KMS-11 (cell line): ENCODE measurements around the gene FAXDC2.

Experiments
- H2AFZ ChIP-seq: fragments of 200-600 bp; sonication (generic); 2 replicates; pipeline ENCODE4 v1.6.1; 2016; ENCODE audit warnings: antibody characterized with exemption, mixed run types, low read depth
- H3K27ac ChIP-seq: fragments of 200-600 bp; sonication (generic); 2 replicates; pipeline ENCODE4 v1.6.1; 2016; ENCODE audit warnings: mild to moderate bottlenecking, mixed run types
- H3K27me3 ChIP-seq: fragments of 200-600 bp; sonication (generic); 2 replicates; pipeline ENCODE4 v1.6.1; 2017; ENCODE audit warnings: mild to moderate bottlenecking, low read depth, mixed run types, moderate library complexity; ENCODE audit not compliant: insufficient read depth
- H3K36me3 ChIP-seq: fragments of 200-600 bp; sonication (generic); 2 replicates; pipeline ENCODE4 v1.6.1; 2017; ENCODE audit warnings: mild to moderate bottlenecking, mixed run types; ENCODE audit not compliant: insufficient read depth
- H3K4me1 ChIP-seq: fragments of 200-600 bp; sonication (generic); 2 replicates; pipeline ENCODE4 v1.6.1; 2016; ENCODE audit warnings: mild to moderate bottlenecking, low read depth, mixed run types; ENCODE audit not compliant: poor library complexity, severe bottlenecking
- H3K4me2 ChIP-seq: fragments of 200-600 bp; sonication (generic); 2 replicates; pipeline ENCODE4 v1.7.0; 2016; ENCODE audit warnings: mild to moderate bottlenecking, mixed run types
- H3K4me3 ChIP-seq: fragments of 200-600 bp; sonication (generic); IDR thresholded peaks from 2 replicates; pipeline ENCODE4 v1.6.1; 2017; ENCODE audit warnings: low read depth, low read length, mixed read lengths; ENCODE audit not compliant: insufficient read depth
- H3K79me2 ChIP-seq: fragments of 200-600 bp; sonication (generic); 2 replicates; pipeline ENCODE4 v1.6.1; 2016; ENCODE audit warnings: low read depth, mixed run types; ENCODE audit not compliant: insufficient read depth
- H3K9ac ChIP-seq: fragments of 200-600 bp; sonication (generic); 2 replicates; pipeline ENCODE4 v1.6.1; 2016; ENCODE audit warnings: mild to moderate bottlenecking, mixed run types
- H4K20me1 ChIP-seq: fragments of 200-600 bp; sonication (generic); 2 replicates; pipeline ENCODE4 v1.6.1; 2016; ENCODE audit warnings: mild to moderate bottlenecking, mixed run types; ENCODE audit not compliant: insufficient read depth
- TF ChIP-seq, protein P1 (sequence below): fragments of 200-600 bp; sonication (generic); conservative IDR thresholded peaks from 2 replicates; pipeline ENCODE4 v1.6.1; 2017; ENCODE audit warnings: low read depth, mild to moderate bottlenecking, antibody characterized with exemption, low read length, moderate library complexity, mixed read lengths

FAXDC2 gene

DNA sequence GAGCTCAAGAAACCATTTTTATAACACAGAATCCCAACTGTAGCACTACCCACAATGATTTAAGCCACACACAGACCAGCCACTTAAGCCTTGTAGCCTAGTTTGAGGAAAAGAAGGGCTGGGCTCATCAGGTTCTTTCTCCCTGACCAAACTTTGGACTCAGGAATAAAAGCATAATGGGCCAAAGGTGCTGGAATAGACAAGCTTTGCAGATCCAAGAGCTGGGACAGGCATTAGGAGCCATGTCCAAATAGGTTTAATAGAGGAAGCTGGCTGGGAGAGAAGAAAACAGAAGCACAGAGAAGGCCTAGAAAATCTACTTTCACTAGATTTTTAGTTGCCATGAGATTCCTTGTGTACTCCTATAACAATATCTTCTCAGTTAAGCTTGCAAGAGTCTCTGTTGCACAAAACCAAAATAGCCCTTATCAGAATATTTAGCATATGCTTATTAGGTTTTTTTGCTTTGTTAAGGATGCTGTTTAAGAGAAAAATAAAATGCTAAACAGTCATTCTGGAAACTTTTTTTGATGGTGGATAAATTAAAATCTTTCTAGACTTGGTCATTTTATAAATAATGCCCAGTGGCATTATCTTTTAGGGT lies 46.3 kb upstream of the FAXDC2 start:
- Histone ChIP-seq H2AFZ (no peak overlapping the region), H3K4me2 (no peak overlapping the region), H3K27ac (no peak overlapping the region), H3K79me2 (no peaks in the 10 kb centered on the region), H3K4me1 (no peaks in the 10 kb centered on the region), H3K4me3 (no peak overlapping the region), H4K20me1 (no peaks in the 10 kb centered on the region), H3K9ac (no peak overlapping the region), H3K27me3 (no peaks in the 10 kb centered on the region), H3K36me3 (no peaks in the 10 kb centered on the region; the same call in 1 of the 2 replicates)
- TF ChIP-seq, protein P1, sequence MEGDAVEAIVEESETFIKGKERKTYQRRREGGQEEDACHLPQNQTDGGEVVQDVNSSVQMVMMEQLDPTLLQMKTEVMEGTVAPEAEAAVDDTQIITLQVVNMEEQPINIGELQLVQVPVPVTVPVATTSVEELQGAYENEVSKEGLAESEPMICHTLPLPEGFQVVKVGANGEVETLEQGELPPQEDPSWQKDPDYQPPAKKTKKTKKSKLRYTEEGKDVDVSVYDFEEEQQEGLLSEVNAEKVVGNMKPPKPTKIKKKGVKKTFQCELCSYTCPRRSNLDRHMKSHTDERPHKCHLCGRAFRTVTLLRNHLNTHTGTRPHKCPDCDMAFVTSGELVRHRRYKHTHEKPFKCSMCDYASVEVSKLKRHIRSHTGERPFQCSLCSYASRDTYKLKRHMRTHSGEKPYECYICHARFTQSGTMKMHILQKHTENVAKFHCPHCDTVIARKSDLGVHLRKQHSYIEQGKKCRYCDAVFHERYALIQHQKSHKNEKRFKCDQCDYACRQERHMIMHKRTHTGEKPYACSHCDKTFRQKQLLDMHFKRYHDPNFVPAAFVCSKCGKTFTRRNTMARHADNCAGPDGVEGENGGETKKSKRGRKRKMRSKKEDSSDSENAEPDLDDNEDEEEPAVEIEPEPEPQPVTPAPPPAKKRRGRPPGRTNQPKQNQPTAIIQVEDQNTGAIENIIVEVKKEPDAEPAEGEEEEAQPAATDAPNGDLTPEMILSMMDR, result no peak

DNA sequence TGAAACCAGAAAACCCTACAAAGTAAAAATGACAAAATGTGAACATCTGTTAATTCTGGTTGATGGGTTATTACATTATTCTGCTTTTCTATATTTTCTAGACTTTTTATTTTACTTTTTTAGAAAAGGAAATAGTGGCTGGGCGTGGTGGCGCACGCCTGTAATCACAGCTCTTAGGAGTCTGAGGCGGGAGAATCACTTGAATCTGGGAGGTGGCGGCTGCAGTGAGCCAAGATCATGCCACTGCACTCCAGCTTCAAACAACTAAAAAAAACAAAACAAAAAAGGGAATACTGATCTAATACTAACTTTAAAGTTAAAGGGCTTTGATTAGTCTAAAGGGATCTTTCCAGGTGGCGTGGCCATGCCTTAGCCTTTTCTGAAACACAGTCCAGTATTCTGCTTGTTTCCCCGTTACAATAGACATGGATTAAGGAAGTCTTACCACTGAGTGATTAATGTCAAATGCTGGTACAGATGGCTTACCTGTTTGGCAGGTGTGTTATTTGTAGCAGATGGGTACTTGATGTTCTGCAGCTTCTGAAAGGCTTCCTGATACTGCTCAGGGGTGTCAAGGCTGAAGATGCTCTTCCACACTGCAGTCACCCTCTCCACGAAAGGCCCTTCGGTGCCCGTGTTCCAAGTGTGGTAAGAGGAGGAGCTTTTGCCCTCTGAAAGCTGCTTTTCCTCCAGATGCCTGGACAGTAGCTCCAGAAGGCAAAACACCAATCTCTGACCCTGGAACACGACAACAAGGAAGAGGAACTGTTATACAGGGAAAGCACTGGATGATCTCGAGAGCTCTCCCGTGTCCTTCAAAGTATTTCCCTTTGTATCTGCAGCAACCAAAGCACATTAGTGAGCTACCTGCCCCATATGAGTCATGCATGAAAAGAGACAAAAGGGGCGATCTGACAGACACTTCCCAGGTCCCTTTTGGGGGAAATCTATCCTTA lies 45.5 kb upstream of the FAXDC2 start:
- H3K79me2 ChIP-seq, result no peaks in the 10 kb centered on the region
- no peaks in the 10 kb centered on the region for H3K27me3 ChIP-seq
- no peaks in the 10 kb centered on the region for H4K20me1 ChIP-seq
- H3K36me3 ChIP-seq, result no peaks in the 10 kb centered on the region; the same call in 1 of the 2 replicates
- no peak overlapping the region for H3K27ac ChIP-seq
- H3K9ac ChIP-seq, result no peak overlapping the region
- H3K4me3 ChIP-seq, result no peak overlapping the region
- H2AFZ ChIP-seq, result no peak overlapping the region
- no peak overlapping the region for H3K4me2 ChIP-seq
- no peaks in the 10 kb centered on the region for H3K4me1 ChIP-seq
- TF ChIP-seq, protein P1, result no peak

DNA sequence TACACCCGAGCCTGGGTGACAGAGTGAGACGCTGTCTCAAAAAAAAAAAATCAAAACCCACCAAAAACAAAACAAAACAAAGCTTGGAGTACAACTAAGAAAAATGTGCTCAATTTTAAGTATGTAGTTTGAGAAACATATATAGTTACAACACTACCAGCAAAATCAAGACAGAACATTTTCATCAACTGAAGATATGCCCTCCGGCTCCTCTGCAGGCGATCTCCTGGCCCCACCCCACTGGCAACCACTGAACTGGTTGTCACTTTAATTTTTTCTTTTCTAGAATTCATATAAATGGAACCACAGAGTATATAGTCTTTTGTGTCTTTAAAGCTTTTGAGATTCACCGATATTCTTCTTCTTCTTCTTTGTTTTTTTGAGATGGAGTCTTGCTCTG lies 43.0 kb upstream of the FAXDC2 start:
- Histone ChIP-seq H3K27me3 (no peaks in the 10 kb centered on the region), H3K4me3 (no peak overlapping the region), H3K9ac (no peak overlapping the region), H2AFZ (no peak overlapping the region), H4K20me1 (no peaks in the 10 kb centered on the region), H3K4me2 (no peak overlapping the region), H3K4me1 (no peaks in the 10 kb centered on the region), H3K79me2 (no peaks in the 10 kb centered on the region), H3K36me3 (no peaks in the 10 kb centered on the region; the same call in 1 of the 2 replicates), H3K27ac (no peak overlapping the region)
- TF ChIP-seq, protein P1, result no peak

DNA sequence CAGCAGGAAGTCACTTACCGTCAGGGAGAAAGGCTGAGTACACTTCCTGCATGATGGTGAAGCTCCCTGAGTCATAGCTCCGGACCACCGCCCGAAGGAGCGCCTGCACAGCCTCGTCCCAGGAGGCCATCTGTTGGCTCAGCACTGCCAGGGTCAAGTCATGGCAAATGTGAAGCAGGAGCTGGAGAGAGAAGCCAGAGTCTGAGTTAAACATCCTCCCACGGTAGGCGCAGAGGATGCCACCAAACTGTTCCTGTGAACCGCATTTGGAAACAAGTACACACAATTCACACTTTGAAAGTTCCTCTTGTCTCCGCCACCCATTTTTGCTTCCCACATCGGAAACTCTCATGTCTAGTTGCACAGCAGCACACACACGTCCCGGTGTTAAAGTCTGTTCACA lies 42.0 kb upstream of the FAXDC2 start:
- Histone ChIP-seq H3K4me3 (no peak overlapping the region), H3K4me1 (no peaks in the 10 kb centered on the region), H3K9ac (no peak overlapping the region), H3K4me2 (no peak overlapping the region), H3K27ac (no peak overlapping the region), H3K79me2 (no peaks in the 10 kb centered on the region), H3K36me3 (no peaks in the 10 kb centered on the region; the same call in 1 of the 2 replicates), H2AFZ (no peak overlapping the region), H4K20me1 (no peaks in the 10 kb centered on the region), H3K27me3 (no peaks in the 10 kb centered on the region)
- TF ChIP-seq, protein P1, result no peak
